Heart right ventricle (tissue), 16 donors: Measurements from ENCODE around the gene TNS2. TPM values are rescaled to one million over a fixed set of nuclear protein-coding genes. Genes with fewer than 3 reads are reported as not detected.
A peak's percentile ranks its signal among the peaks of the same experiment; 100 is the strongest.

ENCODE experiments used
- ATAC-seq, 8 donors: fragments of 200-7000 bp; cut with Tn5 transposase; one replicate each; pipeline ENCODE4 v1.9.1; 2020; ENCODE audit warnings: mild to moderate bottlenecking in 8 of 8, moderate library complexity in 8 of 8, moderate number of reproducible peaks in 1 of 8
- DNase-seq, 2 donors: peaks; one replicate each; pipeline ENCODE4 v3.0.0-alpha.2; 2020
- H3K27ac ChIP-seq, 10 donors: fragments of 200-600 bp; sonication (generic) in 2 of 10; one replicate each; pipeline versions ENCODE4 v1.5.0 to v1.8.0; 2020 to 2022; ENCODE audit warnings: mild to moderate bottlenecking in 3 of 10
- H3K27me3 ChIP-seq, 7 donors: fragments of 200-600 bp; one replicate each; pipeline ENCODE4 v1.8.0; 2021 to 2022; ENCODE audit warnings: mild to moderate bottlenecking in 2 of 7
- H3K36me3 ChIP-seq, 9 donors: fragments of 200-600 bp; sonication (generic) in 1 of 9; one replicate each; pipeline versions ENCODE4 v1.5.0 to v1.8.0; 2020 to 2022; ENCODE audit warnings: mild to moderate bottlenecking in 2 of 9
- H3K4me1 ChIP-seq, 9 donors: fragments of 200-600 bp; sonication (generic) in 1 of 9; one replicate each; pipeline versions ENCODE4 v1.5.0 to v1.8.0; 2020 to 2022; ENCODE audit warnings: mild to moderate bottlenecking in 4 of 9
- H3K4me3 ChIP-seq, 10 donors: fragments of 200-600 bp; sonication (generic) in 2 of 10; one replicate each; pipeline versions ENCODE4 v1.5.0 to v1.8.0; 2020 to 2022; ENCODE audit warnings: mild to moderate bottlenecking in 7 of 10, moderate library complexity in 2 of 10
- H3K9me3 ChIP-seq, 11 donors: fragments of 200-600 bp in 10 of 11; sonication (generic) in 2 of 11; one replicate each; pipeline versions ENCODE4 v1.5.0 to v1.8.0; 2013 to 2022; ENCODE audit warnings: mild to moderate bottlenecking in 2 of 11, control low read depth in 1 of 11, moderate library complexity in 1 of 11
- WGBS, 2 donors: extraction: QIAGEN DNeasy Blood & Tissue Kit; methylation state at CpG; one replicate each; pipeline ENCODE4 v1.1.7; 2013; ENCODE audit warnings: inconsistent platforms in 1 of 2; 5-methylcytosine and 5-hydroxymethylcytosine counted together
- intact Hi-C, 10 donors: fragments of 100-400 bp; cut with DNase I; formaldehyde crosslinking; loops; one replicate each; pipeline versions ENCODE4 v1.11.1 to v1.14.2; 2022
- polyA plus RNA-seq, 2 donors: library from polyadenylated mRNA; stranded (reverse); fragments of 200-250 nt; gene quantifications; one replicate each; pipeline ENCODE4 v1.2.3, GENCODE V29; 2013
- total RNA-seq, 10 donors: library from RNA; stranded (reverse); fragmentation: NEBNext Ultra II Directional in 3 of 10; extraction: Animal tissue kit (Norgen Biotek cat#: 25700) in 3 of 10; gene quantifications; one replicate each; pipeline versions ENCODE4 v1.2.1 to v1.2.4, GENCODE V29; 2021 to 2023
- TF ChIP-seq, protein P1 (sequence below), 9 donors: fragments of 200-600 bp; sonication (generic) in 2 of 9; IDR thresholded peaks; one replicate each; pipeline versions ENCODE4 v1.5.0 to v1.8.0; 2021 to 2022; ENCODE audit warnings: antibody characterized with exemption in 9 of 9, mild to moderate bottlenecking in 5 of 9, moderate library complexity in 1 of 9
- donor health status: Arrhythmogenic right ventricular cardiomyopathy.
- donor health status: ischemic (EF 13 %, LVEDD 7.1; RV severe dilation, severe dysfunction).
- donor health status: healthy with polysubstance abuse.
- donor health status: DM: no; HTN: yes; CAD: no.
- donor health status: DM: no; HTN: no; CAD: no.
- donor health status: ischemic (EF 25% LVEDD 6.9; RV normal size, moderate dysfunction).
- donor health status: ischemic (EF 25% LVEDD 5.7; RV mildly dilated, moderate dysfunction).
- donor health status: healthy.
- donor health status: DM: yes; HTN: yes; CAD: no.
- donor health status: Ischemic cardiomyopathy.
- donor health status: ischemic (EF 35%, LVEDD 5.7; RV mildly dilated, moderate dysfunction).
- donor health status: nonischemic (EF 11% LVEDD 7.7; RV severe dilation, severe dysfunction).
- donor health status: DM: yes; HTN: yes; CAD: no.
- donor health status: PGD.
- donor health status: ischemic (EF 29% LVEDD 5.4; RV normal size, mild dysfunction).
- donor health status: nonischemic (EF 23%, LVEDD 6.1; RV moderate dilation, normal function).

The TNS2 gene
- total and polyA plus RNA-seq, 12 donors = 60.6 to 364 (median 77.1) TPM

DNA sequence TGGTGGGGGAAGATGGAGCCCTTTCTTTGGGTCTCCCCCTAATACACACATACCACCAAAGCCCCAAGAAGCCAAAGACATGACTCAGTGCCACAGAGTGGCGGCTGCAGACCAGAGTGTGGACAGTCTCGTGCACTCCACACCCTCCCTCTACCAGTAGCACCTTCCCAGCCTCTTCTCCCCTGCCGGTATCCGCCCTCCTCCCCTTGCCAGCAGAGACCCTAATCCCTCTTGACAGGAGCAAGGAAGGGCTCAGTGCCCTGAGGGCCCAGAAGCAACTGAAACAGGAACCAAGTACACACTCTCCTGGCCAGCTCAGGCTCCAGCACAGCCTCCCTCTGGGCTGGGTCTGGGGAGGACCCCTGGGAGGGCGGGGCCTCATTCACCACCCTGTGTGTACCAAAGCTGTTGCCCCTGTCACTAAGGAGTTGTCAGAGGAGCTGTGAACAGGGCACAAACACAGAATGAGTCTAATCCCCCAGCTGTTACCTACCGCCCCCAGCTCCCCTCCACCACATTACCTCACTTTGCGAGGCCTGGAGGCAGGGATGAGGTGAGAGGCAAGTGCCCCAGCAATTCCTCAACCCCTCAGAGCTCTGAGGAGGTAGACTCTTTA lies 21.1 kb downstream of the TNS2 start:
- Histone ChIP-seq H3K4me3 (no peak overlapping the region), H3K9me3 (no peaks in the 10 kb centered on the region), H3K36me3 (peaks cover 0 to 81% (median 15%) of the 10 kb centered on the region in 9 donors), H3K27me3 (no peaks in the 10 kb centered on the region), H3K4me1 (peaks cover 55 to 88% (median 75%) of the 10 kb centered on the region in 9 donors), H3K27ac (peak overlapping the region; percentile 59 to 89 (median 76))
- ATAC-seq = no peak
- WGBS, 2 donors = 81 to 85% methylated on average over 7 of the region's 7 CpGs
- TF ChIP-seq, protein P1, sequence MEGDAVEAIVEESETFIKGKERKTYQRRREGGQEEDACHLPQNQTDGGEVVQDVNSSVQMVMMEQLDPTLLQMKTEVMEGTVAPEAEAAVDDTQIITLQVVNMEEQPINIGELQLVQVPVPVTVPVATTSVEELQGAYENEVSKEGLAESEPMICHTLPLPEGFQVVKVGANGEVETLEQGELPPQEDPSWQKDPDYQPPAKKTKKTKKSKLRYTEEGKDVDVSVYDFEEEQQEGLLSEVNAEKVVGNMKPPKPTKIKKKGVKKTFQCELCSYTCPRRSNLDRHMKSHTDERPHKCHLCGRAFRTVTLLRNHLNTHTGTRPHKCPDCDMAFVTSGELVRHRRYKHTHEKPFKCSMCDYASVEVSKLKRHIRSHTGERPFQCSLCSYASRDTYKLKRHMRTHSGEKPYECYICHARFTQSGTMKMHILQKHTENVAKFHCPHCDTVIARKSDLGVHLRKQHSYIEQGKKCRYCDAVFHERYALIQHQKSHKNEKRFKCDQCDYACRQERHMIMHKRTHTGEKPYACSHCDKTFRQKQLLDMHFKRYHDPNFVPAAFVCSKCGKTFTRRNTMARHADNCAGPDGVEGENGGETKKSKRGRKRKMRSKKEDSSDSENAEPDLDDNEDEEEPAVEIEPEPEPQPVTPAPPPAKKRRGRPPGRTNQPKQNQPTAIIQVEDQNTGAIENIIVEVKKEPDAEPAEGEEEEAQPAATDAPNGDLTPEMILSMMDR (IDR thresholded peaks at IDR 0.05) = no peak
- DNase-seq = no peak
- intact Hi-C loops = loop anchor here in 1 of 10 donors (2.0 to 10.0 kb wide), 2 partner anchors 28 to 224 kb away; partner anchors contain the start of genes MYG1 and PFDN5

DNA sequence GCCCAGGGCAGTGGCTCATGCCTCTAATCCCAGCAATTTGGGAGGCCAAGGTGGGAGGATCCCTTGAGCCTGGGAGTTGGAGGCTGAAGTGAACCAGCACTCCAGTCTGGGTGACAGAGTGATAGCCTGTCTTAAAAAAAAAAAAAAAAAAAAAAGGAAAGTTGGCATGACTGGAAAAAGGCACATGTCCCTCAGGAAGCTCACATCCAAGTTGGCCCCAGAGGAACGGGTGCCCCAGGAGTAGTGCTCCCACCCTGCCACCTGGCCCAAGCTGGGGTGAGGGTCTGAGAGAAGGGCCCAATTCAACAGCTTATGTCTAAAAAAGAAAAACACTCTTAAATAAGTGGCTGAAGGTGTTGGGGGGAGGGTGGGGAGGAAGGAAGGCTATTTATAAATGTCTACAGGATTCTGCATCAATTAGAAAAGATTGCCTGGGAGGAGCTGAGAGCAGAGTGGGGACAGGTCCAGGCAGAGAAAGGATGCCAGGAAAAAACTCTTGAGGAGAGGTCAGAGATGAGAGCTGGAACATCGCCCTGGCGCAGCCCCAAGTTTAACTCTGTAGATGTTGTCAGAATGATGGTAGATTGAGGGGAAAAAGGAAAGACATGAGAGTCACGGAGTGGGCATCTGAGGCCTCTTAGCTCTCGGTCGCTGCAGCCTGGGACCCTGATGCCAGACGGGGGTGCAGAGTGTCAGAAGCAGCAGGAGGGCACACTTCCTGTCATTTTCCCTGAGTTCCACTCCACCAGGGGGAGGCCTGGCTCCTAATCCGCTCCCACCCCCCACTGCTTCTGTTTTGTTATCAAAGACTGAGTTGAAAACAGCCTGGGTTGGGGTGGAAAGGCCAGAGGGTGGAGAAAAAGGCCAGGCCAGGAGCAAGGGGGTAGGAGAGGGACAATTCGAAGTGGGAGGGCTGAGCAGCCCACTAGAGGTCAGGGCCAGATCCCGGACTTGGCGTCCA lies 22.0 kb downstream of the TNS2 start:
- Histone ChIP-seq H3K4me3 (peak overlapping the region in 2 of 10 donors; percentile 8 to 12), H3K36me3 (peaks cover 0 to 81% (median 23%) of the 10 kb centered on the region in 9 donors), H3K27me3 (no peaks in the 10 kb centered on the region), H3K27ac (peak overlapping the region; percentile 59 to 89 (median 76)), H3K9me3 (no peaks in the 10 kb centered on the region), H3K4me1 (peaks cover 51 to 79% (median 66%) of the 10 kb centered on the region in 9 donors)
- TF ChIP-seq, protein P1 (IDR thresholded peaks at IDR 0.05) = peak in 6 of 9 donors; percentile 12 to 53 (median 28)
- intact Hi-C loops = loop anchor here in 3 of 10 donors (1.0 to 10.0 kb wide), 4 partner anchors 8 to 223 kb away; partner anchors contain the start of genes MYG1 (in 1 of the 3) and PFDN5 (in 1 of the 3)
- DNase-seq (peak; percentile 84), ATAC-seq (peak; percentile 64 to 82 (median 67))
- 11 to 14% methylated on average over 11 of the region's 11 CpGs for WGBS, 2 donors

DNA sequence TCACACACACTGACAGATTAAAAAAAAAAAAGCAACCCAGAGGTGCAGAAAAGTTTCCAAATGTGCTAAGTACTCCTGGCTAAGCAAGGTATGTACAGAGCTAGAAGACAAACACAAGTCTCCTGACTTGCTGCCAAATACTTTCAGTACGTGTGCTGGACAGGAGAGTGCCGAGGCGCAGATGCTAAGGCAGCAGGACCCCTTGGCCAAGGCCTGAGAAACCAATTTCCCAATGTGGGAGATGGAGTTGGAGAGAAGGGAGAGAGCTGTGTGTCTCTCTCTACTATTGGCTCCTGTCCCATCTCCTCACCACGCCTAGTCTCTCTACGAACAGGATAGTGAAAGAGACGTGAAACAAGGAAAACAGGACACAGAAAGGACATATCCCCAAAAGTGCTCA lies 24.0 kb downstream of the TNS2 start:
- Histone ChIP-seq H3K27ac (peak overlapping the region in 9 of 10 donors; percentile 4 to 81 (median 36)), H3K27me3 (no peaks in the 10 kb centered on the region), H3K4me3 (no peak overlapping the region), H3K4me1 (peaks cover 51 to 85% (median 69%) of the 10 kb centered on the region in 9 donors), H3K36me3 (peaks cover 0 to 69% (median 23%) of the 10 kb centered on the region in 9 donors), H3K9me3 (no peaks in the 10 kb centered on the region)
- DNase-seq = no peak
- 37 to 44% methylated on average over 6 of the region's 6 CpGs for WGBS, 2 donors
- TF ChIP-seq, protein P1 (IDR thresholded peaks at IDR 0.05) = no peak
- ATAC-seq = no peak
- intact Hi-C loops = loop anchor here in 2 of 10 donors (2.0 to 10.0 kb wide), 2 partner anchors 213 to 221 kb away; partner anchors contain the start of genes MYG1 (in 1 of the 2) and PFDN5 (in 1 of the 2)
